Measurements from ENCODE around the gene ARF1.

GRCh38 chr1:228094432-228095016, 12.0 kb downstream of the ARF1 start:
- no peak for TF ChIP-seq CTCF (IDR thresholded peaks at IDR 0.05)
- TF ChIP-seq EZH2 (IDR thresholded peaks at IDR 0.05; ENCODE audit: borderline replicate concordance, insufficient read depth, low read depth, low read length, poor library complexity, severe bottlenecking) = no peak

Data from B cell (primary cell).